Epithelial cell of proximal tubule (primary cell): ENCODE data around the gene ST14. TPM values are rescaled to one million over a fixed set of nuclear protein-coding genes. Genes with fewer than 3 reads are reported as not detected.

Experiments
- DNase-seq: peaks from one replicate; pipeline ENCODE4 v3.0.0-alpha.2; 2011; ENCODE audit warnings: low read depth
- H3K4me3 ChIP-seq: 2 replicates; pipeline ENCODE4 v1.5.1; 2011; ENCODE audit warnings: low read depth, mild to moderate bottlenecking, low read length
- CTCF ChIP-seq: conservative IDR thresholded peaks from 2 replicates; pipeline ENCODE4 v1.5.1; 2012; ENCODE audit warnings: low read depth, mild to moderate bottlenecking, low read length
- total RNA-seq: library from RNA; depleted of rRNA; stranded (reverse); fragments of >200 nt; gene quantifications from 2 replicates; pipeline ENCODE4 v1.2.3, GENCODE V29; 2015

Gene ST14
- total RNA-seq, 1 donor from 2014 or later, result 75.5 TPM

- H3K4me3 ChIP-seq, result no peak overlapping the region
- no peak for TF ChIP-seq CTCF
- DNase-seq, result no peak
Observed at GRCh38 chr11:130118165-130118564, 41.4 kb upstream of the ST14 start.

- DNase-seq, result no peak
- H3K4me3 ChIP-seq, result no peak overlapping the region
- no peak for TF ChIP-seq CTCF
Observed at GRCh38 chr11:130118636-130119387, 40.8 kb upstream of the ST14 start.

GRCh38 chr11:130120045-130120444 is 39.5 kb upstream of the ST14 start:
- no peak for DNase-seq
- H3K4me3 ChIP-seq, result no peak overlapping the region
- no peak for TF ChIP-seq CTCF

- no peak for DNase-seq
- no peak overlapping the region for H3K4me3 ChIP-seq
- no peak for TF ChIP-seq CTCF
Observed at GRCh38 chr11:130121445-130121978, 38.1 kb upstream of the ST14 start.

- TF ChIP-seq CTCF, result no peak
- DNase-seq, result no peak
- no peak overlapping the region for H3K4me3 ChIP-seq
Observed at GRCh38 chr11:130122141-130122575, 37.4 kb upstream of the ST14 start.

- DNase-seq, result no peak
- no peak for TF ChIP-seq CTCF
Observed at GRCh38 chr11:130123414-130124040, 36.1 kb upstream of the ST14 start.

More at GRCh38 chr11:130123414-130124040, 36.1 kb upstream of the ST14 start:
- no peak overlapping the region for H3K4me3 ChIP-seq
